ENCODE measurements around the gene ATXN2.

GRCh38 chr12:111602348-111602747 is 3.2 kb upstream of the ATXN2 start:
- TF ChIP-seq CTCF (IDR thresholded peaks at IDR 0.05) (no peak), POLR2A (IDR thresholded peaks at IDR 0.05) (no peak)

All from body of pancreas (tissue), 4 donors.